GM21576 (cell line): ENCODE results near the gene ARHGAP26.

Experiments used
- ATAC-seq: cut with Tn5 transposase; IDR thresholded peaks from one replicate; pipeline ENCODE4 v1.9.1; 2021; ENCODE audit warnings: mild to moderate bottlenecking, moderate library complexity; ENCODE audit not compliant: unreplicated experiment

Gene ARHGAP26

DNA sequence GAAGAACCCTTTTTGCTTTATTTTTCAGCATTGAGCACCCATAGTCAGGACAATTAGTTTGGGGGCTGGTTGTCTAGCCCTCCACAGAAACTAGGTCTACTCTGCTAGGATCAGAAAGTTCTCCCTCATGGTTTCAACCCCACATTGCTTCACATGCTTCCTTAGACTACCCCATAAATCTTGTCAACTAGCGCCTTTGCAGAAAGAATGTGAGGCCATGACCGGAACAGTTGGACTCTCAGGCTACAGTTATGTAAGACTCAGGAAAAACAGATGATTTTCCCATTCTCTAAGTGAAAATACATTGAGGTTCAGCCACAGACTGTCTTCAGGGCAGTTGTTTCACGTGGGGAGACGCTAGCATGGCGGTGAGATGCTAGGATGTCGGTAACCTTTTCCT lies 377.7 kb downstream of the ARHGAP26 start:
- ATAC-seq = no peak

GRCh38 chr5:143148771-143149170 lies 378.6 kb downstream of the ARHGAP26 start:
- ATAC-seq = no peak

- ATAC-seq = no peak
These were observed 379.6 kb downstream of the ARHGAP26 start for GRCh38 chr5:143149759-143150158.

GRCh38 chr5:143151056-143151700 lies 381.0 kb downstream of the ARHGAP26 start:
- no peak for ATAC-seq

GRCh38 chr5:143152445-143152844 lies 382.3 kb downstream of the ARHGAP26 start:
- ATAC-seq = no peak

DNA sequence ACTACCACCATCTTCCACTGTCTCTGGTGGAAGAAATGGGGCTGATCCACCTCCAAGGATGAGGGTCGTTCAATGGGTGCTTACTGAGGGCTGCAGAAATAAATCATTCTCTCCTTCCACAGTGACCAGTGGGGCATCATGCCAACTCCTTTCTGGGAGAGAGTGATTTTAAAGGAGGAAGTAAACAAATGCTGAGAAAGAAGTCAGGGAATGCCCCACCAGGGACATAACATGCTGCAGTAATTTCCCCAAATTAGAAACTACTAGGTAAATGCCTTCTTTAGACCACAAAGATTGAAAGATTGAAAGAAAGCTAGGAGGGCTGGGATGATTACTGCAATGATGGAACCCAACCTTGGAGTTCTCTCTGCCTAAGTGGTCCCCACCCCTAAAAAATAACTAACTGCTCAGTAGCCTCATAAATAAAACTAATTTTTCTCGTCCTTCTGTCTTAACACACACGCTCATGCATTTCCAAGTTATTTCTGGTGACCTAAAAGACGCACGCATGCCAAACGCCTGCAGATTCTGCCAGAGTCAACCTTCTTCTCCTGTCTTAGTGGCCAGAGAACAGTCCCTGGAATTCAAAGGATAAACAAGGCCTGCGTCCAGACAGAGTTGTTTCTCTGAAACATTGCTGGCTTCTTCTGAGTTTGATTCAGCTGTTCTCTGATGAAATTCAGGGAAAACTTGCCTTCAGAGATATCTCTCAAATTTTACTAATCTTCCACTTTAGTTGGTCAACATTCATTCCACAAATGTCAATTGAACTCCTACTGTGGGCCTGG lies 383.3 kb downstream of the ARHGAP26 start:
- ATAC-seq = no peak

GRCh38 chr5:143154510-143155370 lies 384.6 kb downstream of the ARHGAP26 start:
- ATAC-seq = no peak

GRCh38 chr5:143155455-143155854 lies 385.3 kb downstream of the ARHGAP26 start:
- no peak for ATAC-seq

DNA sequence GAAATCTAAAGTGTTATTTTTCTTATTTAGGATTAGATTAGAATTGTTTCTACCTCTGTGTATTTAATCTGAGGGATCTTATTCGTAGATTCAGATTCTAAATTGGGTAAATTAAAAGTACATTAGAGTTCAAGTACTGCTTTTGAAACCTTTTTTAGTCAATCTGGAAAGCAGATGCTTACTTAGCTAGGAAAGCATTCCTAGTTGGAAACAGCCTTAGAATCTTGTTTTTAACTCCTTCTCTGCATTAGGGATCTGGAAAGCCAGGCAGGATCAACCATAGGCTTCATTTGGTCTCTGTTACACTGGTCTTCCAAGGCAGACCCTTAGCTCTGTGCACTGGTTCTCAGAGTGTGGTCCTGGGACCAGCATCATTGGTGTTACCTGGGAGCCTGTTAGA lies 385.9 kb downstream of the ARHGAP26 start:
- ATAC-seq = no peak

GRCh38 chr5:143156572-143156971 lies 386.4 kb downstream of the ARHGAP26 start:
- no peak for ATAC-seq

GRCh38 chr5:143159031-143159430 lies 388.9 kb downstream of the ARHGAP26 start:
- no peak for ATAC-seq

- no peak for ATAC-seq
These were observed 391.8 kb downstream of the ARHGAP26 start for GRCh38 chr5:143161885-143162540.

- no peak for ATAC-seq
These were observed 392.6 kb downstream of the ARHGAP26 start for GRCh38 chr5:143162810-143163209.

GRCh38 chr5:143164557-143164956 lies 394.4 kb downstream of the ARHGAP26 start:
- no peak for ATAC-seq

GRCh38 chr5:143165049-143165880 lies 395.1 kb downstream of the ARHGAP26 start:
- no peak for ATAC-seq

DNA sequence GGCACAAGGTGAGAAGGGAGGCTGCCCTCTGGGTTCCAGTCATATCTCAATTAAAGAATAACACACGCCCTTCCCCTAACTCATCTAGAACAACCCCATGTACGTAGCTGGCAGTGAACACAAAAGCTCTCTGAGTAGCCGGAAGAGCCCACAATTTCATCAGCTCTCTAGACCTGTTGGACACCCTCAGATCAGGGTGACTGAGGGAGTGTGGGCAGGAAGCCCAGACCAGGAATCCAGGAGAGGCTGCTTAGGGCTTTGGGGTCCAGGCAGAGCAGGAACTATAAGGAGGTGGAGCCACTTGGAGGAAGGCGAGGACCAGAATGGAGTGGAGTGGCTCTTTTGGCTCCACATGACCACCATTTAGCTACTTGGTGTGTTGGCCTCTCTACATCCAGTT lies 395.9 kb downstream of the ARHGAP26 start:
- ATAC-seq = no peak

DNA sequence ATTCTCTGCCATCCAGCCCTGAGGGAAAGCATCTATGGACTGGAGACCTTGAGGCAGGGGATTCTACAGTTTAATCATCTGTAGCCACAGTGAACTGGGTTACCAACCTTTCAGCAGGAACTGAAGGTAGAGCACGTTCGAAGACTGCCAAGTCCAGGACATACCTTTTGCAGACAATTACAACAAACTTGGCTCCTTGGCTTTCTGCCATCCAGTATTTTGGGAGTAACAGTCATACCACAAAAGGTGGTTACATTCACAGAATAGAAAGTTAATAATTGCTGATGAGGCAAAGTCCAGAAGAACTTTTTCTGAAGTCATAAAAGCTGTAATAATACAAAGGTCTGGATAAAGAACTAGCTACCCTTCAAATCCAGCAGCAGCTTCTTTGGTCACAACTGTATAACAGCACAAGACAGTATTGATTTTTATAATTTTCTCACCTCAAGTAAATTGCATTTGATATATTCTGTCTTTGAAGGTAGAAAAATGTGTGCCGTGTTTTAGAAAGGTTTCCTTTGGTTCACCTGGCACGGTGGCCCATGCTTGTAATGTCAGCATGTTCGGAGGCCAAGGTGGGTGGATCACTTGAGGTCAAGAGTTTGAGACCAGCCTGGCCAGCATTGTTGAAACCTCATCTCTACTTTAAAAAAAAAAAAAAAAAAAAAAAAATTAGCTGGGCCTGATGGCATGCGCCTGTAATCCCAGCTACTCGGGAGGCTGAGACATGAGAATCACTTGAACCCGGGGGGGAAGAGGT lies 396.7 kb downstream of the ARHGAP26 start:
- no peak for ATAC-seq

DNA sequence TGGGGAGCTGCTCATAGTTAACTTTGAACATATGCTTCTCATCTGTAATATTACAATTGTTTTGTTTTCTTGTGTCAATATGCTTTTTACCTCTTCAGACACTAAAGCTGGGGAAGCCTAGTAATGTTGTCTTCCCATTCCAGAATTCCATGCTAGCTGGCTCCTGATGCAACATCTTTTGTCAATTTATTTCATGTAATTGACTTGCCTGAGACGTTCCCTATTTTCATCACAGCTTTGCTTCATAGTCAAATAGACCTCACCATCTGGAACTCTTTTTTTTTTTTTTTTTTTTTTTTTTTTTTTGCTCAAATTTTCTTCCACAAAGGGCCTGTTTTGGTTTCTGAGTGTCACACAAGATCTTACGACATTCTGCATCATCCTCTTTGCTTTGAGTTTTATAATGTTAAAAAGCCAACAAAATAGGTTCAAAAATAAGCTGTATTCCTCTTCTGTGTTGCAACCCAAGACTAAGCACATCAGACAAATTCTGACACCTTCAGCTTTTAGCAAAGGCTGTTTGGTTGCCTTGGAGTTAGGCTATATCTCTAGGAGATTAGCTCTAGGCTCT lies 398.1 kb downstream of the ARHGAP26 start:
- no peak for ATAC-seq
